HG02852 (cell line): ENCODE data around the gene ATP1B3.
"Not testable (repeated sequence)": the region's sequence is repeated elsewhere in the genome, so short reads cannot be mapped to it uniquely, and the experiment has no call there.

ENCODE experiments used
- ATAC-seq: cut with Tn5 transposase; IDR thresholded peaks from one replicate; pipeline ENCODE4 v1.9.1; 2021; ENCODE audit warnings: mild to moderate bottlenecking, moderate library complexity; ENCODE audit not compliant: unreplicated experiment

Gene ATP1B3

GRCh38 chr3:141941093-141941492, 64.7 kb downstream of the ATP1B3 start:
- no peak for ATAC-seq

- ATAC-seq, result no peak
These were observed 65.6 kb downstream of the ATP1B3 start for GRCh38 chr3:141942006-141942405.

- ATAC-seq, result no peak
These were observed 69.5 kb downstream of the ATP1B3 start for GRCh38 chr3:141945726-141946485.

GRCh38 chr3:141949399-141949798, 73.0 kb downstream of the ATP1B3 start:
- ATAC-seq, result no peak

- no peak for ATAC-seq
These were observed 73.5 kb downstream of the ATP1B3 start for GRCh38 chr3:141949972-141950371.

GRCh38 chr3:141950572-141951493, 74.4 kb downstream of the ATP1B3 start:
- ATAC-seq, result no peak

GRCh38 chr3:141952611-141953010, 76.2 kb downstream of the ATP1B3 start:
- no peak for ATAC-seq

- no peak for ATAC-seq
These were observed 78.7 kb downstream of the ATP1B3 start for GRCh38 chr3:141955175-141955574.

GRCh38 chr3:141959589-141960554, 83.4 kb downstream of the ATP1B3 start:
- ATAC-seq, result no peak

GRCh38 chr3:141960731-141961130, 84.3 kb downstream of the ATP1B3 start:
- no peak for ATAC-seq

GRCh38 chr3:141963301-141963700, 86.9 kb downstream of the ATP1B3 start:
- ATAC-seq, result no peak

- no peak for ATAC-seq
These were observed 89.0 kb downstream of the ATP1B3 start for GRCh38 chr3:141965471-141965870.

GRCh38 chr3:141969711-141970110, 93.3 kb downstream of the ATP1B3 start:
- no peak for ATAC-seq

GRCh38 chr3:141971571-141971970, 95.1 kb downstream of the ATP1B3 start:
- no peak for ATAC-seq

GRCh38 chr3:141972399-141972798, 96.0 kb downstream of the ATP1B3 start:
- ATAC-seq, result no peak

- not testable (repeated sequence) for ATAC-seq
These were observed 98.3 kb downstream of the ATP1B3 start for GRCh38 chr3:141974777-141975176.
